ENCODE measurements around the gene ABCA2.

Gene ABCA2

GRCh38 chr9:136977649-136978072 lies 50.4 kb downstream of the ABCA2 start:
- no peak for DNase-seq

GRCh38 chr9:136977223-136977622 lies 50.8 kb downstream of the ABCA2 start, which contains the start of gene PTGDS:
TSS of gene PTGDS (plus strand) at chr9:136977504. CDS start at chr9:136977579, 75 bp downstream.
- DNase-seq = no peak

- DNase-seq = no peak
Measured at GRCh38 chr9:136975644-136976043, 52.4 kb downstream of the ABCA2 start.

- DNase-seq = no peak
Measured at GRCh38 chr9:136974817-136975535, 53.1 kb downstream of the ABCA2 start.

- no peak for DNase-seq
Measured at GRCh38 chr9:136973618-136974617, 54.1 kb downstream of the ABCA2 start.

GRCh38 chr9:136972743-136973142 lies 55.3 kb downstream of the ABCA2 start:
- no peak for DNase-seq

GRCh38 chr9:136972335-136972734 lies 55.7 kb downstream of the ABCA2 start:
- no peak for DNase-seq

- no peak for DNase-seq
Measured at GRCh38 chr9:136971746-136972145, 56.3 kb downstream of the ABCA2 start.

- no peak for DNase-seq
Measured at GRCh38 chr9:136970361-136970760, 57.7 kb downstream of the ABCA2 start.

- no peak for DNase-seq
Measured at GRCh38 chr9:136969774-136970173, 58.3 kb downstream of the ABCA2 start.

GRCh38 chr9:136969150-136969549 lies 58.9 kb downstream of the ABCA2 start:
- no peak for DNase-seq

GRCh38 chr9:136968333-136969127 lies 59.5 kb downstream of the ABCA2 start:
- no peak for DNase-seq

- DNase-seq = no peak
Measured at GRCh38 chr9:136965771-136966484, 62.1 kb downstream of the ABCA2 start.

GRCh38 chr9:136964833-136965422 lies 63.1 kb downstream of the ABCA2 start:
- DNase-seq = no peak

- no peak for DNase-seq
Measured at GRCh38 chr9:136964171-136964689, 63.8 kb downstream of the ABCA2 start.

GRCh38 chr9:136963751-136964150 lies 64.3 kb downstream of the ABCA2 start:
- no peak for DNase-seq

GRCh38 chr9:136963341-136963740 lies 64.7 kb downstream of the ABCA2 start:
- no peak for DNase-seq

GRCh38 chr9:136962701-136963248 lies 65.3 kb downstream of the ABCA2 start:
- DNase-seq = no peak

- no peak for DNase-seq
Measured at GRCh38 chr9:136962163-136962562, 65.9 kb downstream of the ABCA2 start.

GRCh38 chr9:136961279-136962065 lies 66.6 kb downstream of the ABCA2 start:
- DNase-seq = no peak

GRCh38 chr9:136960938-136961275 lies 67.1 kb downstream of the ABCA2 start:
- DNase-seq = no peak

Measured in SHP77 treated with DMSO at 0.1 percent for 48 hours (cell line).